CD4-positive, alpha-beta T cell treated with Interleukin-17A for 1 hour (primary cell): Measurements from ENCODE around the gene SH2D3C.
A peak's percentile ranks its signal among the peaks of the same experiment; 100 is the strongest.

Source experiments
- DNase-seq: peaks from one replicate; pipeline ENCODE4 v3.0.0-alpha.2; 2020

The SH2D3C gene

GRCh38 chr9:127715470-127716337, 62.8 kb downstream of the SH2D3C start, which contains the start of the genes PTRH1 and TTC16:
TSS of gene PTRH1 (minus strand) at chr9:127715663. CDS start at chr9:127715639, 24 bp downstream.
TSS of gene TTC16 (plus strand) at chr9:127716079. CDS start at chr9:127716146, 67 bp downstream.
- peak; percentile 95 for DNase-seq

- DNase-seq = peak; percentile 16
These were observed 63.5 kb downstream of the SH2D3C start for GRCh38 chr9:127714951-127715469.

- DNase-seq = no peak
These were observed 64.3 kb downstream of the SH2D3C start for GRCh38 chr9:127714020-127714750.

GRCh38 chr9:127712867-127713266, 65.6 kb downstream of the SH2D3C start:
- DNase-seq = no peak

- DNase-seq = no peak
These were observed 66.1 kb downstream of the SH2D3C start for GRCh38 chr9:127712371-127712770.

GRCh38 chr9:127711831-127712274, 66.6 kb downstream of the SH2D3C start:
- no peak for DNase-seq

GRCh38 chr9:127711226-127711701, 67.2 kb downstream of the SH2D3C start:
- peak; percentile 19 for DNase-seq

- no peak for DNase-seq
These were observed 68.2 kb downstream of the SH2D3C start for GRCh38 chr9:127710204-127710783.

GRCh38 chr9:127708952-127709587, 69.4 kb downstream of the SH2D3C start:
- no peak for DNase-seq

- DNase-seq = peak; percentile 74
These were observed 70.7 kb downstream of the SH2D3C start for GRCh38 chr9:127707766-127708165.

GRCh38 chr9:127706836-127707241, 71.6 kb downstream of the SH2D3C start, which contains the start of gene CFAP157:
TSS of gene CFAP157 (plus strand) at chr9:127706988. CDS start at chr9:127707032, 44 bp downstream.
- no peak for DNase-seq

- DNase-seq = no peak
These were observed 72.7 kb downstream of the SH2D3C start for GRCh38 chr9:127705577-127706379.

GRCh38 chr9:127703289-127703946, 75.0 kb downstream of the SH2D3C start:
- no peak for DNase-seq

GRCh38 chr9:127700594-127701255, 77.7 kb downstream of the SH2D3C start:
- DNase-seq = no peak

- no peak for DNase-seq
These were observed 78.3 kb downstream of the SH2D3C start for GRCh38 chr9:127700140-127700539.

- peak; percentile 93 for DNase-seq
These were observed 79.3 kb downstream of the SH2D3C start for GRCh38 chr9:127698985-127699670.

- DNase-seq = no peak
These were observed 80.1 kb downstream of the SH2D3C start for GRCh38 chr9:127698386-127698785.

- DNase-seq = no peak
These were observed 80.9 kb downstream of the SH2D3C start for GRCh38 chr9:127697575-127697974.

GRCh38 chr9:127694890-127695720, 83.4 kb downstream of the SH2D3C start:
- DNase-seq = no peak
